Right atrium auricular region (tissue), 2 donors: Measurements from ENCODE around the gene HNRNPU. TPM values are rescaled to one million over a fixed set of nuclear protein-coding genes. Genes with fewer than 3 reads are reported as not detected.

Experiments used
- DNase-seq: peaks from one replicate; pipeline ENCODE4 v3.0.0-alpha.2; 2019; ENCODE audit warnings: low spot score
- H3K27ac ChIP-seq, 2 donors: fragments of 200-600 bp; sonication (generic); 1 replicate in 1 of 2; 2 replicates in 1 of 2; pipeline ENCODE4 v1.5.1; 2016 to 2019
- H3K27me3 ChIP-seq, 2 donors: fragments of 200-600 bp; sonication (generic); one replicate each; pipeline versions ENCODE4 v1.5.1 to v1.6.0; 2017 to 2019
- H3K36me3 ChIP-seq: fragments of 200-600 bp; sonication (generic); one replicate; pipeline ENCODE4 v1.5.1; 2016
- H3K4me1 ChIP-seq, 2 donors: fragments of 200-600 bp; sonication (generic); one replicate each; pipeline versions ENCODE4 v1.5.1 to v1.6.0; 2017 to 2019
- H3K4me3 ChIP-seq, 2 donors: fragments of 200-600 bp; sonication (generic); 1 replicate in 1 of 2; 2 replicates in 1 of 2; pipeline ENCODE4 v1.5.1; 2017 to 2019; ENCODE audit warnings: mild to moderate bottlenecking in 1 of 2, moderate library complexity in 1 of 2
- H3K9me3 ChIP-seq, 2 donors: fragments of 200-600 bp; sonication (generic); one replicate each; pipeline ENCODE4 v1.5.1; 2019
- CTCF ChIP-seq, 2 donors: fragments of 200-600 bp; sonication (generic); IDR thresholded peaks; one replicate each; pipeline ENCODE4 v1.5.1; 2019; ENCODE audit warnings: antibody characterized with exemption in 2 of 2
- total RNA-seq, 2 donors: library from RNA; depleted of rRNA; stranded (reverse); fragments of >200 nt; gene quantifications; one replicate each; pipeline ENCODE4 v1.1.0, GENCODE V29; 2016

HNRNPU gene
- total RNA-seq, 2 donors from 2014 or later, result 175 to 206 TPM

GRCh38 chr1:244896550-244896949 lies 32.2 kb upstream of the HNRNPU start:
- no peak overlapping the region for H3K27ac ChIP-seq
- no peaks in the 10 kb centered on the region for H3K27me3 ChIP-seq
- H3K4me3 ChIP-seq, result no peak overlapping the region
- DNase-seq, result no peak
- H3K36me3 ChIP-seq, result no peaks in the 10 kb centered on the region
- H3K9me3 ChIP-seq, result no peaks in the 10 kb centered on the region
- TF ChIP-seq CTCF (IDR thresholded peaks at IDR 0.05), result no peak
- no peaks in the 10 kb centered on the region for H3K4me1 ChIP-seq

GRCh38 chr1:244893836-244894235 lies 29.5 kb upstream of the HNRNPU start:
- no peak overlapping the region for H3K4me3 ChIP-seq
- TF ChIP-seq CTCF (IDR thresholded peaks at IDR 0.05), result no peak
- H3K9me3 ChIP-seq, result no peaks in the 10 kb centered on the region
- no peak overlapping the region for H3K27ac ChIP-seq
- no peaks in the 10 kb centered on the region for H3K36me3 ChIP-seq
- no peaks in the 10 kb centered on the region for H3K27me3 ChIP-seq
- no peaks in the 10 kb centered on the region for H3K4me1 ChIP-seq
- no peak for DNase-seq

- H3K27ac ChIP-seq, result no peak overlapping the region
- no peak for TF ChIP-seq CTCF (IDR thresholded peaks at IDR 0.05)
- H3K4me1 ChIP-seq, result no peaks in the 10 kb centered on the region
- peaks cover 0 to 5% of the 10 kb centered on the region in 2 donors for H3K9me3 ChIP-seq
- no peaks in the 10 kb centered on the region for H3K36me3 ChIP-seq
- DNase-seq, result no peak
- H3K27me3 ChIP-seq, result no peaks in the 10 kb centered on the region
- no peak overlapping the region for H3K4me3 ChIP-seq
Measured at GRCh38 chr1:244887281-244887680, 22.9 kb upstream of the HNRNPU start.

DNA sequence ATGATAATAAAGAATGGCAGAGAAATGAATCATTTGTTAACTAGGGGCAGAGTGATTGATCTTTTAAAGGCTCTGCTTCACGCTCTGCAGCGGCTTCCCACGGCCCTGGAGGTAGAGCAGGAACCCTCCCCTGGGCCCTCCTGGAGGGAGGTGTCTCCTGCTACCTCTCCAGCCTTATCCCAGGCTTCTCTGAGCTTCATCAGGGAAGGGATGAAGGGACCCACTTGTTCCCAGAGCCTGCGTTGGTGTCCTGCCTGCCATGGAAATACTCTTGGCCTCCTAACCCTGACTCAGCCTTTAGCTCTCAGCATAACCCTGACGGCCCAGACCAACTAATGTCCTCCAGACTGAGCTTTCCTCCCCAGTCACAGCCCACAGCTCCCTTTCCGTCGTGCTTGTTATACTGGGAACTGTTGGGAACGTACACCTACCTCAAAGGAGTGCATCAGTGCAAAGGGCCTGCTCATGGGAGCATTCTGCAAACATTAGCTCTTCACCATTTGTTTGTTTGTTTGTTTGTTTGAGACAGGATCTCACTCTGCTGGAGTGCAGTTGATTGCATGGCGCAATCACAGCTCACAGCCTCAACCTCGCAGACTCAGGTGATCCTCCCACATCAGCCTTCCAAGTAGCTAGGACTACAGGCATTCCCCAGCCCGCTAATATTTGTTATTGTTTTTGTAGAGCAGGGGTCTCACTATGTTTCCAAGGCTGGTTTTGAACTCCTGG lies 17.4 kb upstream of the HNRNPU start:
- no peak for TF ChIP-seq CTCF (IDR thresholded peaks at IDR 0.05)

GRCh38 chr1:244878681-244879080 lies 14.3 kb upstream of the HNRNPU start:
- H3K27me3 ChIP-seq, result no peaks in the 10 kb centered on the region
- H3K4me1 ChIP-seq, result no peaks in the 10 kb centered on the region
- no peak for TF ChIP-seq CTCF (IDR thresholded peaks at IDR 0.05)
- DNase-seq, result no peak
- H3K27ac ChIP-seq, result no peak overlapping the region
- H3K9me3 ChIP-seq, result no peaks in the 10 kb centered on the region
- no peak overlapping the region for H3K4me3 ChIP-seq
- H3K36me3 ChIP-seq, result no peaks in the 10 kb centered on the region

More for the DNA sequence above, 17.4 kb upstream of the HNRNPU start:
- Histone ChIP-seq H3K9me3 (no peaks in the 10 kb centered on the region), H3K27me3 (no peaks in the 10 kb centered on the region), H3K4me1 (no peaks in the 10 kb centered on the region), H3K36me3 (no peaks in the 10 kb centered on the region), H3K27ac (no peak overlapping the region), H3K4me3 (no peak overlapping the region)
- no peak for DNase-seq
